Activated CD4-positive, alpha-beta T cell treated with anti-CD3 and anti-CD28 coated beads, Interleukin-2, amount 50 U/mL, for 16 hours (primary cell): Measurements from ENCODE around the gene PROZ.

Experiments
- DNase-seq: peaks from one replicate; pipeline ENCODE4 v3.0.0-alpha.2; 2020

Gene PROZ

DNA sequence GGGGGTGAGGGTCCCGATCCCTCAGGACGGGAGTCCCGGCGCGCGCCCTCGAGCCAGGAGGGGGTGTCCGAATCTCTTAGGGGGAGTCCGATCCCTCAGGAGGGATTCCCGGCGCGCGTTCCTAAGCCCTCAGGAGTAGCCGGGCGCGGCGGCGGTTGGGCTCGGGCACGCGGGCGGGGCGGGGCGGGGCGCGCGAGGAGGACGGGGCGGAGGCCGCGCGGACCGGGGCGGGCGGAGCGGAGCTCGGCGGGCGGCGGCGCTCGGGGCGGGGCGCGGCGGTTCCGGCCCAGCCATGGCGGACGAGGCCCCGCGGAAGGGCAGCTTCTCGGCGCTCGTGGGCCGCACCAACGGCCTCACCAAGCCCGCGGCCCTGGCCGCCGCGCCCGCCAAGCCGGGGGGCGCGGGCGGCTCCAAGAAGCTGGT is 50.9 kb downstream of the PROZ start, which contains the start of gene CUL4A:
Gene CUL4A (plus strand): TSS at position 278 of the 423 bp plus-strand sequence. CDS start 15 bp downstream, at position 293.
- peak; percentile 68 for DNase-seq

- DNase-seq, result peak; percentile 75
These were observed 51.4 kb downstream of the PROZ start for GRCh38 chr13:113209759-113210421.

DNA sequence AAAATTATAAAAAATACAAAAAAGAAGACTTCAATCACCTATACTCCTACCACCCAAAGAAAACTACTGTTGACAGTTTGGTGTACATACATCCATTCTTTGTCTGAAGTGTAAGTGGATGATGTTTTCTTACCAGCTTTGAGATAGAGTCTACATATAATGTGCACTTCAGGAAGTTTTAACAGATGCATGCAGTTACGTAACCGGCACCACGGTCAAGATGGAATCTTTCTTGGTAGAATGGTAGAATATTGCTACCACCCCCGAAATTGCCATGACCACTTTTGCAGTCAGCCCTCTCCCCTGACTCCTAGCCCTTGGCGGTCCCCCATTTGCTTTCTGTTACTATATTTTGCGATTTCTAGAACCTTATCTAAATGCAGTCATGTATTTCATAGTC is 52.4 kb downstream of the PROZ start:
- DNase-seq, result no peak

DNA sequence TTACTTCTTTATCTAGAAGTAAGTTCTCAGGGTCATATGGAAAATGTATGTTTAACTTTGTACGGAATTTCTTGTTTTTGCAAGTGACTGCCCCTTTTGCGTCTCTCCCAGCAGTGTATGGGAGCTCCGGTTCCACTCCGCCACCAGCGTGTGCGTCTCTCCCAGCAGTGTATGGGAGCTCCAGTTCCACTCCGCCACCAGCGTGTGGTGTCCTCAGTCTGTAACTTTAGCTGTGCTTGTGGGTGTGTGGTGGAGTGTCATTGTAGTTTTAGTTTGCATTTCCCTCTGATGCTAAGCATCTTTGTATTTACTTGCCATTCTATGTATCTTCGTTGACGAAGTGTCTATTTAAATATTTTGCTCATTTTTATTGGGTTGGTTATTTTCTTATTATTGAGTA is 53.3 kb downstream of the PROZ start:
- no peak for DNase-seq

GRCh38 chr13:113216254-113217048 is 58.0 kb downstream of the PROZ start:
- DNase-seq, result peak; percentile 25

GRCh38 chr13:113218586-113218985 is 60.1 kb downstream of the PROZ start:
- no peak for DNase-seq

DNA sequence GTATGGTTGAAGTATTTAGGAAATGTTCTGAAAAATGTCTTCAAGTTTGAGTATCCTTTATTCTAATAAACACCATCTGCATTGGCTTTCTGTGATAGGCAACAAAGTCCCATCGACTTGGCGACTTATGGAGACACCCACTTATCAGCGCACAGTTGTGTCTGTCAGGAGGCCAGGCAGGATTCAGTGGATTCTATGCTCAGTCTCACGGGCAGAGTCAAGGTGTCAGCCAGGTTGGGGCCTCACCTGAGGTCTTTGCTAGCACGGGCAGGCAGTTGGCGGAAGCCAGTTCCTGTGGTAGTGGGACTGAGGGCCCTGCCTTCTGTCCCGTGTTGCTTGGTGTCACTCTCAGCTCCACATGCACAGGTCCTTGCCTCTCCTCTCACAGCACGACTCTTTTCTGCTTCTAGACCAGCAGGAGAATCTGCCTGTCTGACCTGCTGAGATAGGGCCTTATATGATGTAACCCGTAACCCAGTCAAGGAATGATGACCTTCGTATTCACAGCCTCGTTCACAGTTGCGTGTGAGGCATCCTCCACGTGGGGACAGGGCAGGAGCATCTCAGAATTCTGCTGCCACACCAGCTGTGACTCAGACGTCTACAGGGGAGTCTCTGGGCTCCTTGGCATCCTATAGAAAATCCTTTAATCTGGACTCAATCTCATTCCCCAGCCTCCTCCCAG is 61.0 kb downstream of the PROZ start:
- DNase-seq, result no peak

- DNase-seq, result no peak
These were observed 61.7 kb downstream of the PROZ start for GRCh38 chr13:113220141-113220598.

- DNase-seq, result no peak
These were observed 62.4 kb downstream of the PROZ start for GRCh38 chr13:113220877-113221276.
